B cell (primary cell): ENCODE results near the gene APOL2. TPM values are rescaled to one million over a fixed set of nuclear protein-coding genes. Genes with fewer than 3 reads are reported as not detected.

Source experiments
- ATAC-seq: fragments of 200-7000 bp; cut with Tn5 transposase; one replicate; pipeline ENCODE4 v1.10.0; 2021; ENCODE audit warnings: low read depth, mild to moderate bottlenecking, moderate number of reproducible peaks, moderate library complexity
- CTCF ChIA-PET: fragments of 350-600 bp; sonication (Branson Sonifier 250); formaldehyde crosslinking; loops from one replicate; lab custom pipeline; 2021; ENCODE audit warnings: antibody characterized with exemption, inconsistent platforms; lab: Charles Lee
- POLR2A ChIA-PET: fragments of 350-600 bp; sonication (Branson Sonifier 250); formaldehyde crosslinking; loops from one replicate; lab custom pipeline; 2021; ENCODE audit warnings: antibody characterized with exemption; lab: Charles Lee
- DNase-seq: peaks from one replicate; pipeline ENCODE4 v3.0.0; 2013
- H2AFZ ChIP-seq: 2 replicates; pipeline ENCODE4 v1.6.1; 2012; ENCODE audit warnings: mild to moderate bottlenecking, low read depth, low read length; ENCODE audit not compliant: insufficient read depth, poor library complexity, severe bottlenecking
- H3K27ac ChIP-seq, 2 donors: 1 replicate in 1 of 2; 2 replicates in 1 of 2; pipeline ENCODE4 v1.5.1; 2012 to 2013; ENCODE audit warnings: low read length in 2 of 2, mild to moderate bottlenecking in 2 of 2, moderate library complexity in 1 of 2
- H3K27me3 ChIP-seq, 4 experiments: fragments of 200-600 bp in 1 of 4; sonication (generic) in 1 of 4; replicated peaks in 1 of 4; 1 replicate in 2 of 4; 2 replicates in 2 of 4; pipeline versions ENCODE4 v1.6.1 to v1.7.0; 2013 to 2016; ENCODE audit warnings: low read length in 3 of 4, mild to moderate bottlenecking in 2 of 4, mixed read lengths in 1 of 4, moderate library complexity in 1 of 4; ENCODE audit not compliant: insufficient read depth in 4 of 4, control insufficient read depth in 3 of 4; ENCODE audit errors: control extremely low read depth in 1 of 4
- H3K36me3 ChIP-seq, 2 experiments: replicated peaks in 1 of 2; 1 replicate in 1 of 2; 2 replicates in 1 of 2; pipeline versions ENCODE4 v1.6.1 to v1.7.1; 2013; ENCODE audit warnings: low read length in 1 of 2; ENCODE audit not compliant: insufficient read depth in 2 of 2, control insufficient read depth in 1 of 2; ENCODE audit errors: control extremely low read depth in 1 of 2, extremely low read depth in 1 of 2
- H3K4me1 ChIP-seq, 2 donors: fragments of 200-600 bp in 1 of 2; sonication (generic) in 1 of 2; 1 replicate in 1 of 2; 2 replicates in 1 of 2; pipeline versions ENCODE4 v1.5.1 to v1.6.1; 2013 to 2017; ENCODE audit warnings: low read length in 2 of 2; ENCODE audit not compliant: control insufficient read depth in 2 of 2, insufficient read depth in 2 of 2
- H3K4me2 ChIP-seq: replicated peaks from 2 replicates; pipeline ENCODE3; 2012; ENCODE audit warnings: mild to moderate bottlenecking, low read depth, low read length; ENCODE audit not compliant: poor library complexity, severe bottlenecking
- H3K4me3 ChIP-seq, 5 experiments: fragments of 200-600 bp in 1 of 5; sonication (generic) in 1 of 5; 1 replicate in 3 of 5; 2 replicates in 2 of 5; pipeline versions ENCODE4 v1.5.1 to v1.7.0; 2011 to 2016; ENCODE audit warnings: low read length in 4 of 5, mild to moderate bottlenecking in 4 of 5, low read depth in 2 of 5, control low read depth in 1 of 5, moderate library complexity in 1 of 5; ENCODE audit not compliant: insufficient read depth in 1 of 5; ENCODE audit errors: control extremely low read depth in 1 of 5, extremely low read depth in 1 of 5
- H3K79me2 ChIP-seq: fragments of 200-600 bp; sonication (generic); one replicate; pipeline ENCODE4 v1.6.0; 2016; ENCODE audit warnings: low read length; ENCODE audit not compliant: control insufficient read depth, insufficient read depth
- H3K9ac ChIP-seq: fragments of 200-600 bp; sonication (generic); 2 replicates; pipeline ENCODE4 v1.6.1; 2017; ENCODE audit warnings: mild to moderate bottlenecking, low read length, moderate library complexity
- H3K9me3 ChIP-seq, 3 donors: one replicate each; pipeline versions ENCODE4 v1.6.1 to v1.7.1; 2013; ENCODE audit warnings: low read length in 2 of 3; ENCODE audit not compliant: control insufficient read depth in 2 of 3, insufficient read depth in 1 of 3; ENCODE audit errors: control extremely low read depth in 1 of 3
- H4K20me1 ChIP-seq: 2 replicates; pipeline ENCODE4 v1.6.0; 2012; ENCODE audit warnings: mild to moderate bottlenecking, low read length; ENCODE audit not compliant: insufficient read depth, control insufficient read depth, poor library complexity, severe bottlenecking
- H3K27ac Mint-ChIP-seq: one replicate; pipeline ENCODE4 v1.8.0; 2021; ENCODE audit warnings: mixed read lengths
- H3K27me3 Mint-ChIP-seq: one replicate; pipeline ENCODE4 v1.8.0; 2021; ENCODE audit warnings: mixed read lengths
- H3K4me1 Mint-ChIP-seq: one replicate; pipeline ENCODE4 v1.8.0; 2021; ENCODE audit warnings: mixed read lengths
- H3K4me3 Mint-ChIP-seq: one replicate; pipeline ENCODE4 v1.8.0; 2021; ENCODE audit warnings: mixed read lengths
- H3K9me3 Mint-ChIP-seq: one replicate; pipeline ENCODE4 v1.8.0; 2022; ENCODE audit warnings: mixed read lengths; ENCODE audit not compliant: insufficient read depth
- EZH2 ChIP-seq: IDR thresholded peaks from 2 replicates; pipeline ENCODE4 v1.6.1; 2012; ENCODE audit warnings: borderline replicate concordance, low read depth, mild to moderate bottlenecking, moderate library complexity, low read length; ENCODE audit not compliant: insufficient read depth, poor library complexity, severe bottlenecking
- WGBS: methylation state at CpG from one replicate; pipeline ENCODE4 v1.1.5; 2013; ENCODE audit warnings: missing lambda C conversion rate; ENCODE audit not compliant: insufficient coverage; 5-methylcytosine and 5-hydroxymethylcytosine counted together
- intact Hi-C: fragments of 100-400 bp; cut with micrococcal nuclease; formaldehyde crosslinking; loops from one replicate; pipeline ENCODE4 v1.10.0; 2022
- polyA plus RNA-seq: library from polyadenylated mRNA; depleted of rRNA; stranded (reverse); fragments of >200 nt; gene quantifications from 2 replicates; pipeline ENCODE4 v1.2.3, GENCODE V29; 2012
- total RNA-seq, 2 donors: library from RNA; stranded (reverse); fragments of 120-200 nt in 1 of 2; gene quantifications; 1 replicate in 1 of 2; 2 replicates in 1 of 2; pipeline versions ENCODE4 v1.2.3 to v1.2.4, GENCODE V29; 2013 to 2022
- TF ChIP-seq, protein P1 (sequence below): fragments of 200-600 bp; IDR thresholded peaks from one replicate; pipeline ENCODE4 v1.8.0; 2022; ENCODE audit warnings: antibody characterized with exemption, mild to moderate bottlenecking

APOL2 gene
- total and polyA plus RNA-seq, 2 donors (not counting 1 experiment from before 2014, with no cell fraction given): 29.4 to 60.6 TPM

DNA sequence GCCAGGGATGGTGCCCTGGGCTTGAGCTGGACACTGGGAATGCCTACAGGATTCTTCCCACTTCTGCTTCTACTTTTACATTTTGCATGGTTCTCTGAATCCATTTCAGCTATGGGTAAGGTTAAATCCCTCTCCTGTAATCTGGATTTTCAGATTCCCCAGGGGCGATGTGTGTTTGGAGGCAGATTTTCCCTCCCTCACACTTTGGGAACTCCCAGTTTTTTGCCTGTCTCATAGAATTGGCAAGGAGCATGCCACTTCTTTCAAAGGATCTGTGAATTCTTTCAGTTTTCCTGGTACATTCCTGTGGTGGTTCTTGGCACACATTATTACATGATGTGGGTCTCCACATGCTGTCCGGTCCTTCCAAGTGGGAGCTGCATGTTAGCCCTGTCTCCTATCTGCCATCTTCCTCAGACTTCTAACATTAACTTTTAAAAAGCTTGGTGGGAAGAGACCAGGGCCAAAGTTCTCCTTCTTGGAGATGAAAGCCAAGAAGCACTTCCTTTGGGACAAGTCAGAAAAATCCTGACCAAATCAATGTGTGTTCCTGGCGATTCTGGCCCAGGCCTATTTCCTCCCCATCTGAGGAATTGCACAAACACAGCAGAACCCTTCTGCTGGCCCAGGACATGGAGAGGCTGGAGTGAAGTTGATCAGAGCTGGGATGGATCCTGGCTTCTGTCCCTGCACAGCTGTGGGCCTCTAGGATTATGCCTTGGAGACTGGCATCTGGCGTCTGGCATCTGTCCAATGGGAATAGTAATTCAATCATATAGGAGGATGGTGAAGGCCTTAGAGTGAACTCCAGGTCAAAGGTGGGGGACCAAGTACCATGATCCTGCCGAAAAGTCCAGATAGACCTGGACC, 5.4 kb upstream of the APOL2 start:
- Mint-ChIP-seq H3K4me3 (no peak overlapping the region), H3K27me3 (peaks cover 3% of the 10 kb centered on the region), H3K9me3 (peaks cover 3% of the 10 kb centered on the region), H3K4me1 (peaks cover 6% of the 10 kb centered on the region), H3K27ac (no peak overlapping the region)
- no peak overlapping the region for H3K4me3 ChIP-seq
- no peak for ATAC-seq
- H3K36me3 ChIP-seq: no peaks in the 10 kb centered on the region
- H3K4me2 ChIP-seq: no peak overlapping the region
- no peak overlapping the region for H3K9ac ChIP-seq
- no peak overlapping the region for H3K27ac ChIP-seq
- POLR2A ChIA-PET: no interaction called here
- no peaks in the 10 kb centered on the region for H3K27me3 ChIP-seq
- no peaks in the 10 kb centered on the region for H3K79me2 ChIP-seq
- intact Hi-C loops: no loop called here
- H3K4me1 ChIP-seq: peaks cover 3% of the 10 kb centered on the region in 2 donors
- H2AFZ ChIP-seq: no peak overlapping the region
- TF ChIP-seq EZH2: no peak
- TF ChIP-seq, protein P1, sequence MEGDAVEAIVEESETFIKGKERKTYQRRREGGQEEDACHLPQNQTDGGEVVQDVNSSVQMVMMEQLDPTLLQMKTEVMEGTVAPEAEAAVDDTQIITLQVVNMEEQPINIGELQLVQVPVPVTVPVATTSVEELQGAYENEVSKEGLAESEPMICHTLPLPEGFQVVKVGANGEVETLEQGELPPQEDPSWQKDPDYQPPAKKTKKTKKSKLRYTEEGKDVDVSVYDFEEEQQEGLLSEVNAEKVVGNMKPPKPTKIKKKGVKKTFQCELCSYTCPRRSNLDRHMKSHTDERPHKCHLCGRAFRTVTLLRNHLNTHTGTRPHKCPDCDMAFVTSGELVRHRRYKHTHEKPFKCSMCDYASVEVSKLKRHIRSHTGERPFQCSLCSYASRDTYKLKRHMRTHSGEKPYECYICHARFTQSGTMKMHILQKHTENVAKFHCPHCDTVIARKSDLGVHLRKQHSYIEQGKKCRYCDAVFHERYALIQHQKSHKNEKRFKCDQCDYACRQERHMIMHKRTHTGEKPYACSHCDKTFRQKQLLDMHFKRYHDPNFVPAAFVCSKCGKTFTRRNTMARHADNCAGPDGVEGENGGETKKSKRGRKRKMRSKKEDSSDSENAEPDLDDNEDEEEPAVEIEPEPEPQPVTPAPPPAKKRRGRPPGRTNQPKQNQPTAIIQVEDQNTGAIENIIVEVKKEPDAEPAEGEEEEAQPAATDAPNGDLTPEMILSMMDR: no peak
- peaks cover 0 to 8% (median 3%) of the 10 kb centered on the region in 3 donors for H3K9me3 ChIP-seq
- no peak for DNase-seq
- WGBS: 98% methylated on average over 4 of the region's 5 CpGs
- CTCF ChIA-PET: no interaction called here
- H4K20me1 ChIP-seq: no peaks in the 10 kb centered on the region

DNA sequence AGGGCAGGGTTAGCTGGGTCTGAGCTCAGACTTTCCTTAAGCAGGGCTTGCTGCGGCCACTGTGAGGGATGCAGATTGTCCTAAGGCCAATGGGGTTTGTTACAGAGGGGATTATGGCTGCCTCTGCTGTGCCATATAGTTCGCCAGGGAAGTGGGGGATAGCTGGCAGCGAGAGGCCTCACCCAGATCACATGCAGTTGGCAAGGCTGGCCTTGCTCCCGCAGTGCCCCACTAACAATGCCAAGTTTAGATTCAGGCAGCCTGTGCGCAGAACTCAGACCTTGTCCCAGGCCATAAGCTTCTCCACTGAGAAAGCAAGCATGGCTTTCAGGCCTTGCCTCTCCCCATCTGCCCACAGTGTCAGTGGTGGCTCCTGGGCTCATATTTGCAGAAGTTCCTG, 4.7 kb upstream of the APOL2 start:
- Mint-ChIP-seq H3K9me3 (peaks cover 3% of the 10 kb centered on the region), H3K4me1 (peaks cover 14% of the 10 kb centered on the region), H3K4me3 (no peak overlapping the region), H3K27me3 (peaks cover 3% of the 10 kb centered on the region), H3K27ac (no peak overlapping the region)
- Histone ChIP-seq H3K36me3 (no peaks in the 10 kb centered on the region), H4K20me1 (no peaks in the 10 kb centered on the region), H3K4me3 (no peak overlapping the region), H3K9me3 (peaks cover 0 to 8% (median 3%) of the 10 kb centered on the region in 3 donors), H3K4me2 (no peak overlapping the region), H3K4me1 (peaks cover 4 to 8% of the 10 kb centered on the region in 2 donors), H3K9ac (no peak overlapping the region), H3K27ac (no peak overlapping the region), H3K27me3 (no peaks in the 10 kb centered on the region), H3K79me2 (peaks cover 4% of the 10 kb centered on the region), H2AFZ (no peak overlapping the region)
- ATAC-seq: no peak
- WGBS: 98% methylated on average over 4 of the region's 5 CpGs
- TF ChIP-seq EZH2: no peak
- TF ChIP-seq, protein P1: no peak
- ChIA-PET CTCF (interaction anchor here (1.4 kb wide), 1 partner anchor 34 kb away, joined by 3 read pairs; no protein-coding TSS in a partner anchor), POLR2A (no interaction called here)
- DNase-seq: no peak
- intact Hi-C loops: no loop called here
